BE2C (cell line): Measurements from ENCODE around the gene PPP2R2D.

ENCODE experiments used
- DNase-seq: peaks from one replicate; pipeline ENCODE4 v3.0.0-alpha.2; 2020
- H3K27me3 ChIP-seq: fragments of 250-450 bp; sonication (Bioruptor Pico); 2 replicates; pipeline ENCODE4 v1.5.1; 2020; ENCODE audit warnings: mild to moderate bottlenecking
- H3K36me3 ChIP-seq: fragments of 250-450 bp; sonication (Bioruptor Pico); 2 replicates; pipeline ENCODE4 v1.5.1; 2020; ENCODE audit warnings: mild to moderate bottlenecking
- H3K4me1 ChIP-seq: fragments of 250-450 bp; sonication (Bioruptor Pico); 2 replicates; pipeline ENCODE4 v1.5.1; 2020
- H3K4me3 ChIP-seq: 2 replicates; pipeline ENCODE4 v1.5.1; 2011; ENCODE audit warnings: low read depth, low read length
- H3K9me3 ChIP-seq: fragments of 250-450 bp; sonication (Bioruptor Pico); 2 replicates; pipeline ENCODE4 v1.5.1; 2020
- TF ChIP-seq, protein P1 (sequence below): IDR thresholded peaks from 2 replicates; pipeline ENCODE4 v1.5.1; 2012; ENCODE audit warnings: mild to moderate bottlenecking, low read depth, low read length

The PPP2R2D gene

DNA sequence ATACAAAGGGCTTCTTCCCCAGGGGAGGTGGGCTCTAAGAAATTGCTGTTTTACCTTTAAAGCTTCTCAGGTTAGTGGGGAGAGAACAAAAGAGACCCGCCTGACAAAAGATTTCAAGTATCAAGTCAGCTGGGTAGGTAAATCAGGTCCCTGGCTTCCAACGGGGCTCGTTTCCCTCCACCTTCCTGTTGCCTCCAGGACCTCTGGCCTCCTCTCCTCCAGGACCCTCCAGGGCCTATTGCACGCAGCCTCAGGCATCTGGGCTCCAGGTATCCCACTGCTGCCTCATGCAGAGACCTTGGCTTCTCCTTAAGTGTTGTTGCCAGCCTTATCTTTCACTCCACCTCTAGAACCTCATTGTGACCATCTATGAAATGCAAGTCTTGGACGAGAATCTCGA is 78.0 kb downstream of the PPP2R2D start:
- Histone ChIP-seq H3K4me1 (no peaks in the 10 kb centered on the region), H3K36me3 (peaks cover 20% of the 10 kb centered on the region), H3K27me3 (no peaks in the 10 kb centered on the region), H3K9me3 (no peaks in the 10 kb centered on the region), H3K4me3 (peak overlapping the region; percentile 96)
- TF ChIP-seq, protein P1, sequence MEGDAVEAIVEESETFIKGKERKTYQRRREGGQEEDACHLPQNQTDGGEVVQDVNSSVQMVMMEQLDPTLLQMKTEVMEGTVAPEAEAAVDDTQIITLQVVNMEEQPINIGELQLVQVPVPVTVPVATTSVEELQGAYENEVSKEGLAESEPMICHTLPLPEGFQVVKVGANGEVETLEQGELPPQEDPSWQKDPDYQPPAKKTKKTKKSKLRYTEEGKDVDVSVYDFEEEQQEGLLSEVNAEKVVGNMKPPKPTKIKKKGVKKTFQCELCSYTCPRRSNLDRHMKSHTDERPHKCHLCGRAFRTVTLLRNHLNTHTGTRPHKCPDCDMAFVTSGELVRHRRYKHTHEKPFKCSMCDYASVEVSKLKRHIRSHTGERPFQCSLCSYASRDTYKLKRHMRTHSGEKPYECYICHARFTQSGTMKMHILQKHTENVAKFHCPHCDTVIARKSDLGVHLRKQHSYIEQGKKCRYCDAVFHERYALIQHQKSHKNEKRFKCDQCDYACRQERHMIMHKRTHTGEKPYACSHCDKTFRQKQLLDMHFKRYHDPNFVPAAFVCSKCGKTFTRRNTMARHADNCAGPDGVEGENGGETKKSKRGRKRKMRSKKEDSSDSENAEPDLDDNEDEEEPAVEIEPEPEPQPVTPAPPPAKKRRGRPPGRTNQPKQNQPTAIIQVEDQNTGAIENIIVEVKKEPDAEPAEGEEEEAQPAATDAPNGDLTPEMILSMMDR = no peak
- DNase-seq = no peak

DNA sequence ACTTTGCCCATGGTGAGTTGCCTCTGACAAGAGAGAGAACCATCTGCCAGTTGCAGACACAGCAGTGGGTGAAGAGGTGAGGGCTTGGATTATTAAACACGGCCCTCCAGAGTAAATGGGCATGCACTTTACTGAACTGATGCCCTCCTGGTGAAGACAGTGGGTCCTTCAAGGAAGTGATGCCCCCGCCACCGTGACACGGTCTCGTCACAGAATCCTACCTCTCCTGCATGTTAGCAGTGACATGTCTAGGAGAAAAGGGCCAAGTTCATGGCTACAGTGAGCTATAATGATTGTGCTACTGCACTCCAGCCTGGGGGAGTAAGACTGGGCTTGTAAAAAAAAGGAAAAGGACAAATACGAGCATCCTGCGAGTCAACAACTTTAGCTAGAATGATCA is 78.5 kb downstream of the PPP2R2D start:
- Histone ChIP-seq H3K27me3 (no peaks in the 10 kb centered on the region), H3K9me3 (no peaks in the 10 kb centered on the region), H3K36me3 (peaks cover 19% of the 10 kb centered on the region), H3K4me1 (no peaks in the 10 kb centered on the region), H3K4me3 (peak overlapping the region; percentile 96)
- DNase-seq = no peak
- TF ChIP-seq, protein P1 = no peak

DNA sequence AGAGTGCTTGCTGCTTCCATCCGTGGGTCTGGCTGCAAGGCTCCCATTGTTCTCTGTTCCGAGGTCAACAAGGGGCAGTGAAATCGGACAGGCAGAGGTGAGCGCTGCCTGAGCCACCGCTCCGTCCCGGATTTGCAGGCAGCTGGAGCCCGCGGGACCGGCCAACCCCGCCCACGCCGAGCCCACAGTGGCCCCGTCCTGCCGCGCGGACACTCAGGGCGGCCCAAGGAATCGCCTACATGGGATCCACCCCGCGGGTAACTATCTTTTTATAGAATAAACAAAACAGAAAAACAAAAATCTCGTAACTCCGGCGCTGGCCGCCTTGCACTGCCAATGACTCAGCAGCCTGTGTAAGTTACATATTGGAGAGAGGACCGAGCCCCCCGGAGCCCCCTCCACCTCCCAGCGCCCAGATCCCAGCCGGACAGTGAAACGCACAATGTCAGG is 79.0 kb downstream of the PPP2R2D start:
- H3K27me3 ChIP-seq = no peaks in the 10 kb centered on the region
- no peak for DNase-seq
- H3K36me3 ChIP-seq = peaks cover 19% of the 10 kb centered on the region
- no peaks in the 10 kb centered on the region for H3K4me1 ChIP-seq
- peak overlapping the region; percentile 96 for H3K4me3 ChIP-seq
- H3K9me3 ChIP-seq = no peaks in the 10 kb centered on the region
- TF ChIP-seq, protein P1 = no peak

DNA sequence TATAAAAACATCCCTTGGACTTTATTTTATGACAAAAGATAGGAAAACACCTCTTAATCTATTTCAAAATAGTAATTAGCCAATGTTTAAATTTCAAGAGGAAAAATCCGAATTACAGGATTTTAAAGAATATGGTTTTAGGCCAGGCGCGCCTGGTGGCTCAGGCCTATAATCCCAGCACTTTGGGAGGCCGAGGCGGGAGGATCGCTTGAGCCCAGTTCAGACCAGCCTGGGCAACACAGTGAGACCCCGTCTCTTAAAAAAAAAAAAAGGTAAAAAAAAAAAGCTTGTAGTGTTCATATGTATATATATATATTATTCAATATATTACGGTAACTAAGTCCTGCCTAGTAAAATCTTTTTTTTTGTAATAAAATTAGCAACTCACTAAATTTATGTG is 79.5 kb downstream of the PPP2R2D start:
- Histone ChIP-seq H3K4me1 (no peaks in the 10 kb centered on the region), H3K36me3 (peaks cover 19% of the 10 kb centered on the region), H3K4me3 (peak overlapping the region; percentile 96), H3K9me3 (no peaks in the 10 kb centered on the region), H3K27me3 (no peaks in the 10 kb centered on the region)
- DNase-seq = no peak
- TF ChIP-seq, protein P1 = no peak

DNA sequence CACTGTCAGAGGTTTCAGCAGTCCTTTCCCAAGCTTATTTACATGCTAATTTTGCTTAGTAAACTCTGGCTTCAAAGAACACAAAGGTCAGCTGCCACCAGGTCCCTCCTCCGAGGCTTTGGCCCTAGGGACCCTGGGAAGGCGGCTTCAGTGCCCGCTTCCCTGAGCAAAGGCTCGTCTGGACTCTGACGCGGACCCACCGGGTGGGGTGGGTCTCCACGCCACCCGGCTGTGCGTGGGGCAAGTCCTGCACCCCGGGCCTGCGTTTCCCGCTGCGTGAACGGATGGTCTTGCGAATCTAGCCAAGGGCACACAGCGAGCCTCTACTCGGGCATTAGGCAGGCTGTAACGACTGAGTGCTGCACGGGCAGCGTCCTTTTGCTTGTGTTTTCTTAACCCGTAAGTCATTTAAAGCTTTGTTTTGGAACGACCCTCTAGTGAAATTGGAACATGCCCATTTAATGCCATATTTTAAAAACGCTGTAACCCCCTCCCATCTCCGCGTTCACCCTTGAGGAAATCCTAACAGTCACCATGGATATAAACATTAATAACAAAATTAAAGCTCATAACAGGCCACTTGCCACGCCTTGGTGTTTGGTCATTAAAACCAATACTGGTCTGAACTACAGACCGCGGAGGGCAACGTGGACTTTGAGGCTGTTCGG is 80.1 kb downstream of the PPP2R2D start:
- H3K4me3 ChIP-seq = peak overlapping the region; percentile 96
- no peaks in the 10 kb centered on the region for H3K4me1 ChIP-seq
- peak; percentile 26 for DNase-seq
- H3K27me3 ChIP-seq = no peaks in the 10 kb centered on the region
- H3K9me3 ChIP-seq = no peaks in the 10 kb centered on the region
- TF ChIP-seq, protein P1 = no peak
- peaks cover 19% of the 10 kb centered on the region for H3K36me3 ChIP-seq

DNA sequence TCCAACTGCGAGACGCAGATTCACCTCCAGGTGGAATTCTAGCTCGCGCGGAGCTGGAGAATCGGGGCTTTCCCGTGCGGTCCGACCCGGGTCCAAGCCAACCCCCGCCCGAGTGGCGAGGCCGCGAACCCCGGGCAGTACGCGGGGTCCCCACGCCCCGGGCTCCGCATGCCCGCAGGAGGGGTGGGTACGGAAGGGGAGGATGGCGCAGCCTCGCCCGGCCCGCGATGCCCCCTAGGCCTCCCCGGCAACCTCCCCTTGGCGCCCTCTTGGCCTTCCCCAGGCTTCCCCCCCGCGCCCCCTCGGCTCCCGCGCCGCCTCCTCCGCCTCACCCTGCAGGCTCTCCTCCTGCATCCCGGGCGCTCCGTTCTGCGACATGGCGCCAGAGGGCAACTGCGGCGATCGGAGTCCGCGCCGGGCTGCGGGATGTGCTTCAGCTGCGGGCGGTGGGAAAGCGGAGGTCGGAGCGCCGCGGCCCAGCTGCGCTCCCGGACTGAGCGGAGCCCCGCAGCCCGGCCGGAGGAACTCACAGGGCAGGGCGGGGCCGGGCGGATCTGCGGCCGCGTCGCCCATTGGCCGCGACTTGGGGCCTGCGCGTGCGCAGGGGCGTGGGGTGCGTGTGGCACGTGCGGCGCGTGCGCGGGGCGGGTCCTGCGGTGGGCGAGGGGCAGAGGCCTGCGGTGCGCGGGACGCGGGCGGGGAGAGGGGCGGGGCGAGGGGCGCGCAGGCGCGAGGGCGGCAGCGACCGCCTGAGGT is 80.8 kb downstream of the PPP2R2D start, which contains the start of gene BNIP3:
TSS of gene BNIP3 (minus strand) at position 495 of the 756 bp plus-strand sequence. CDS start at position 378, 117 bp downstream.
- H3K27me3 ChIP-seq = no peaks in the 10 kb centered on the region
- H3K36me3 ChIP-seq = peaks cover 13% of the 10 kb centered on the region
- peak within 1 kb of the TSS; percentile 96 for H3K4me3 ChIP-seq
- no peaks in the 10 kb centered on the region for H3K9me3 ChIP-seq
- peak; percentile 97 for DNase-seq
- TF ChIP-seq, protein P1 = 0 out of 2 replicates have a peak, but pooled peaks have one; percentile 2
- H3K4me1 ChIP-seq = no peaks in the 10 kb centered on the region
